ENCODE data around the gene MPP1.

Gene MPP1

GRCh38 chrX:154775419-154776349 lies 29.6 kb downstream of the MPP1 start:
- DNase-seq (ENCODE audit: low read depth in 2 of 2, low spot score in 1 of 2) = no peak

DNA sequence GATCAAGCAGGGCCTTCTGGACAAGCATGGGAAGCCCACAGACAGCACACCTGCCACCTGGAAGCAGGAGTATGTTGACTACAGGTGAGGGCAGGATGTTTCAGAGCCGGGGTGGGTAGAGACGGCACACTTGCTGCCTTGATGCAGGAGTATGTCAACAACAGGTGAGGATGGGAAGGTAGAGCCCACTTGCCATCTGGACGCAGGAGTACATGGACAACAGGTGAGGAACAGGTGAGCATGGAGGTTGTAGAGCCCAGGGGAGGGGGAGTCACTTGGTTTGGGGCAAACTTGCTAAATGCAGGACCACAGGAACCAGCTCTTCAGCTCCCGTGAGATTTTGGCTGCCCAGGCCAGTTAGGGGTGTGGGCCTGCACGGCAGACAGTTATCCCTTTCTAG lies 30.7 kb downstream of the MPP1 start:
- DNase-seq (ENCODE audit: low read depth in 2 of 2, low spot score in 1 of 2) = no peak

- peak; percentile 73 to 90 for DNase-seq (ENCODE audit: low read depth in 2 of 2, low spot score in 1 of 2)
Measured at GRCh38 chrX:154762537-154763296, 42.6 kb downstream of the MPP1 start, which contains the start of gene DKC1. Gene DKC1 (plus strand): TSS chrX:154762864. CDS start chrX:154762966, 102 bp downstream.

DNA sequence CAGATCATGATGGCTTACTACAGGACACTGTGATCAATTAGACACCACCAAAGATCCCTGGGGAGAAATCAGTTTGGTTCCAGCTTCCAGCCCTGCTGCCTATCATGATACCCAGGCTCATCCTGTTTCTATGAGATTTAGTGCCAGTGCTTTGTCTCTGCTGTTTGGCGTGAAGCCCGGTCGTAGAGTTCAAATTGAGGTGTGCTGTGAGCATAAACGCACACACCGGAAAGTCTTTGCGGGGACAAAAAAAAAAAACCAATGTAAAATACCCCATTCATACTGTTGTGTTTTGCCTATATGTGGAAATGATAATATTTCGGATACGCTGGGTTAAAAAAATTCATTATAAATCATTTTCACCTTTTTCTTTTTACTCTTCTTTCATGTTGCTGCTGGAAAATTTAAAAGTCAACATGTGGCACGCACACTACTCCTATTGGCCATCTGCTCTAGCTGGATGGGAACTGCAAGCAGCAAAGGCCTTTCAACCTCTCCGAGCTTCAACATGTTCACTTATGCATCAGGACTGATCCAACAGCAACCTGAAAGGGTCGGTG lies 43.2 kb downstream of the MPP1 start:
- no peak for DNase-seq (ENCODE audit: low read depth in 2 of 2, low spot score in 1 of 2)

DNA sequence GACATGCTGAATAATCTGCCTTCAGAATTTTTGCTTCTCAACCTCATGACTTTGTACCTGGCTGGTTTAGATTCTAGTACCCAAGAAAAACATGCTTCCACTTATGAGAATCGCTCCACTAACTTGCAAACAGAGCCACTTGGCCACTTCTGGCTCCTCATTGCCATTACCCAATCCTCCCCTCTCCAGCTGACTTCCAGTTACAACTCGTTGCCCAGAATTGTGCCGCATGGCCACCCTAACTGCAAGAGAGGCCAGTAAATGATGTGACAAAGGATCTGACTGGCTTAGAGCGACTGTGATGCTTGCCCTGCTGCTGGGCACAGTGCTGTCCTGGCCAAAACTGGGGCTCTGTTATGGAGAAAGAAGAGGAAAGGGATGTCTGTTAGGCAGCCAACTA lies 46.6 kb downstream of the MPP1 start:
- DNase-seq (ENCODE audit: low read depth in 2 of 2, low spot score in 1 of 2) = no peak

- no peak for DNase-seq (ENCODE audit: low read depth in 2 of 2, low spot score in 1 of 2)
Measured at GRCh38 chrX:154751669-154752271, 53.5 kb downstream of the MPP1 start.

- no peak for DNase-seq (ENCODE audit: low read depth in 2 of 2, low spot score in 1 of 2)
Measured at GRCh38 chrX:154751203-154751668, 54.0 kb downstream of the MPP1 start.

- DNase-seq (ENCODE audit: low read depth in 2 of 2, low spot score in 1 of 2) = no peak
Measured at GRCh38 chrX:154750301-154751202, 54.7 kb downstream of the MPP1 start, which contains the start of gene GAB3. Gene GAB3 (minus strand): TSS chrX:154751077. CDS start chrX:154751025, 52 bp downstream.

DNA sequence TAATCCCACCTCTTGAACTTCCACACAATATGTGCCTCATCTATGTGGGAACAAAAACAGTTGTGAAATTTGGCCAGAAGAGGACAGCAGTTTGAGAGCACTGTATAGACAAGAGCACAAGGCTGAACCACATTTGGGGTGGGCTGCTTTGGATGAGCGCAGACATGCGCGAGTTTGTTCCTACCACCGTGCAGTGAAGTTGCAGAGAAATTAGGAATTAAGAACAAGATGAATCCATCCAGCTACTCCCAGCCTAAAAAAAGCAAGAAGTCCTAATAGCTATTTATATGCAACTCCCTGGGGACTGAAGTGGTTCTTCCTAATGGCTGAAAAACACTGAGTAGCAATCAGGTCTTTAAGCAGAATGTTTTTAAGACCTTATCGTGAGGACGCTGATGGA lies 55.4 kb downstream of the MPP1 start:
- no peak for DNase-seq (ENCODE audit: low read depth in 2 of 2, low spot score in 1 of 2)

GRCh38 chrX:154748712-154749339 lies 56.5 kb downstream of the MPP1 start:
- no peak for DNase-seq (ENCODE audit: low read depth in 2 of 2, low spot score in 1 of 2)

GRCh38 chrX:154742613-154743012 lies 62.7 kb downstream of the MPP1 start:
- no peak for DNase-seq (ENCODE audit: low read depth in 2 of 2, low spot score in 1 of 2)

DNA sequence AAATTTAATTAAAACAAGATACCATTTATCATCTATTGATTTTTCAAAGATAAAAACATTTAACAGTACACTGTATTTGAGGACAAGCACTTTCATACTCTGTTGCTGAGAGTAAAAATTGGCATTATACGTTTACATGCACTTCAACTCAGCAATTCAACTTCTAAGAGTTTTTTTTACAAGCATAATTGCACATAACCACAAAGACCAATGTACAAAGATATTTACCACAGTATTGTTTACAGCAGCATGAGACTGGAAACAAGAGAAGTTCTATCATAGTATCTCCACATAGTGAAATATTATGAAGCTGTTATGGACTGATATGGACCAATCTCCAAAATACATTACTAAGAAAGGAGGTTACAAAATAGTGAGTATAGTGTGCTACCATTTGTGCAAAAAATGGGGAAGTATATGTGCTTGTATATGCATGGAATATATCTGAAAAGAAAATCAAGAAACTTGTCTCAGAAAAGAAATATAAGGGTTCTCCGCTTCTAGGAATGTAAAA lies 65.3 kb downstream of the MPP1 start:
- no peak for DNase-seq (ENCODE audit: low read depth in 2 of 2, low spot score in 1 of 2)

- DNase-seq (ENCODE audit: low read depth in 2 of 2, low spot score in 1 of 2) = no peak
Measured at GRCh38 chrX:154738011-154738738, 67.1 kb downstream of the MPP1 start.

DNA sequence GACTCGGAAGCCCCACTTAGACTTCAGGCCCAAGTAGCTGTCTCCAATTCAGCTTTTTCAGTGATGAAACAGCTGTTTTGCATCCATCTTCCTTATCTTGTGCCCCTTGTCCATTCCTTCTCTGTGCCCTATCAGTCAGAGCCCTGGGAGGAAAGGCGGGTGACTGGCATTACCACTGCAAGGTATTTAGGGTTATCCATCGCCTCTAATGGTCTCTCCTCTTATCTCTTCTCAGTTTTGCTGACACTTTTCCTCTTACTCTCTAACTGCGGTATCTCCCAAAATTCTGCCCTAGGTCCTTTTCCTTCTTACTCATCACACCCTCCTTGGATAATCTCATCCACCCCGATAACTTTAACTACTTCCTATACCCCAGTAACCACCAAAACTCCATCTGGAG lies 68.1 kb downstream of the MPP1 start:
- DNase-seq (ENCODE audit: low read depth in 2 of 2, low spot score in 1 of 2) = no peak

GRCh38 chrX:154735695-154736393 lies 69.4 kb downstream of the MPP1 start:
- no peak for DNase-seq (ENCODE audit: low read depth in 2 of 2, low spot score in 1 of 2)

DNA sequence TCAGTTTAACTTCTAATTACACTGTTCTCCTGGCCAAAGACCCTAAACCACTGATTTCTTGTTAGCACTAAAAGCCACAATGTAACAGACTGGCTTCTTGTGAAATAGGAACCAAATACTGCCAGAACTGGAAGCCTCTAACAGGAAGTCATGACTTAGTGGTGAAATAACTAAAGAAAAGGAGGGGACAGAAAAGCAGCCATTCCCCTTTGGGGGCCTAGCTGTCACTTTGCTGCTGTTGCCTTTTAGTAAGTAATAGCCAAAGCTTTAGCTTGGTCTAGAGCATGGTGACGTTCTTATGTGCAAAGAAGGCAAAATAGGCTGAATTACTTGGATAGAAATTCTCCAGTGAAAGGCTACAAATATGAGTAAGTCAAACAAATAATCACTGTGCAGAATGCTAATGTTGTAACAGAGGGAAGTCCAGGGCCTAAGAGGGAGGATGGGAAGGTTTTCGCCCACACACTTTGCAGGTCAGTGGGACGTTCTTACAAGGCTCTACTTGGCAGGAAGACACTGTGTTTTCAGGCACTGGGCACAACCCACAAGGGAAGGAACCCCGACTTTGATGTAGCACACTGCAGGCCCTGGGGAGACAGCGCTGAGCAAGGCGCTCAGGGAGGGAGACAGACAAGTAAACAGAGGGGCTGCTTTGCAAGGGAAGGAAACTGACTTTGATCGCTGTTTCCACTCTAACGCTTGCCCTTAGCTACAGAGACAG lies 71.1 kb downstream of the MPP1 start:
- DNase-seq (ENCODE audit: low read depth in 2 of 2, low spot score in 1 of 2) = no peak

DNA sequence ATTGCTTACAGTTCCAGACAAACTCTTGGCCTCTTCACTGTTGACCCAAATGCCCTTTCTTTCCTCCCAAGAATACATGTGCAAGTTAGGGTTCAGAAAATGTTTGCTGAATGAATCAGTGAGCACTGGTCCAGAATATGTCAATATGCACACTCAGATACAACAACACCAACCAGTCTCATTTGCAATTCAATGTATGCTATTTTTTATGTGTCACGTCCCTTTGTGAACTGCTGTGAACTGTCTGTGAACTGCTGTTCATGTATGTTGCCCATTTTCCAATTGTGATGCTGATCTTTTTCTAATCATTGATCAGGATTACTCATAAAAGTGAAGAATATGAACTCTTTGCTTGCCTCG lies 72.2 kb downstream of the MPP1 start:
- no peak for DNase-seq (ENCODE audit: low read depth in 2 of 2, low spot score in 1 of 2)

All from stimulated activated CD8-positive, alpha-beta memory T cell treated with anti-CD3 and anti-CD28 coated beads, Interleukin-4, amount 100 ng/mL, for 4 hours (primary cell).